ENCODE measurements around the gene KLHL3. TPM values are rescaled to one million over a fixed set of nuclear protein-coding genes. Genes with fewer than 3 reads are reported as not detected.

The KLHL3 gene
- total and polyA plus RNA-seq, 4 donors = 0.91 to 8.8 (median 3.7) TPM

DNA sequence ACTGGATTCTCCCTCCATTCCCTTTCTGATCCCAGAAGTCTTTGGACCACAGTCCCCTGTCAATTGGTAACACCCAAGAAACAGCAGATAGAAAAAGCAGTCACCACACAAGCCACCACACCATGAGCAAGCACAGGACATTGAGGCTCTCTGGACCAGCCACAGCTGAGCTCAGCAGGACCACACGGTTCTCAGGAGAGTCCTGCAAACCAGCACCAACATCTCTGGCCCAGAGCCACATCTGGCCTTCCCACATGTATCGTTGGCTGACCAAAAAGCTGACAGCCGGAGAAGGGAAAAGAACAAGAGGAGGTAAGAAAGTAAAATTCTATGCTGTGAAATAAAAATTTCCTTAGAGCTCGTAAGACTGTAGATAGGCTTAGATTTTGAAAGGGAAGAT, 56.7 kb downstream of the KLHL3 start:
- no peak for DNase-seq (ENCODE audit: low spot score)
- Histone ChIP-seq H3K4me1 (ENCODE audit: control insufficient read depth in 4 of 4, insufficient read depth in 4 of 4, low read length in 3 of 4) (no peaks in the 10 kb centered on the region), H3K4me3 (ENCODE audit: low read depth in 1 of 3, low read length in 3 of 3) (no peak overlapping the region), H3K27ac (ENCODE audit: low read depth in 1 of 2, low read length in 2 of 2) (no peak overlapping the region), H3K9ac (ENCODE audit: low read depth in 1 of 2, low read length in 2 of 2) (no peak overlapping the region), H3K9me3 (ENCODE audit: control insufficient read depth in 4 of 4, low read length in 3 of 4) (no peaks in the 10 kb centered on the region), H3K36me3 (ENCODE audit: control insufficient read depth in 4 of 4, insufficient read depth in 3 of 4, low read depth in 1 of 4, low read length in 3 of 4) (no peaks in the 10 kb centered on the region), H3K27me3 (ENCODE audit: control insufficient read depth in 4 of 4, insufficient read depth in 4 of 4, low read length in 3 of 4) (no peaks in the 10 kb centered on the region)
- WGBS = 85% methylated on average over 4 of the region's 4 CpGs
- TF ChIP-seq, protein P1, sequence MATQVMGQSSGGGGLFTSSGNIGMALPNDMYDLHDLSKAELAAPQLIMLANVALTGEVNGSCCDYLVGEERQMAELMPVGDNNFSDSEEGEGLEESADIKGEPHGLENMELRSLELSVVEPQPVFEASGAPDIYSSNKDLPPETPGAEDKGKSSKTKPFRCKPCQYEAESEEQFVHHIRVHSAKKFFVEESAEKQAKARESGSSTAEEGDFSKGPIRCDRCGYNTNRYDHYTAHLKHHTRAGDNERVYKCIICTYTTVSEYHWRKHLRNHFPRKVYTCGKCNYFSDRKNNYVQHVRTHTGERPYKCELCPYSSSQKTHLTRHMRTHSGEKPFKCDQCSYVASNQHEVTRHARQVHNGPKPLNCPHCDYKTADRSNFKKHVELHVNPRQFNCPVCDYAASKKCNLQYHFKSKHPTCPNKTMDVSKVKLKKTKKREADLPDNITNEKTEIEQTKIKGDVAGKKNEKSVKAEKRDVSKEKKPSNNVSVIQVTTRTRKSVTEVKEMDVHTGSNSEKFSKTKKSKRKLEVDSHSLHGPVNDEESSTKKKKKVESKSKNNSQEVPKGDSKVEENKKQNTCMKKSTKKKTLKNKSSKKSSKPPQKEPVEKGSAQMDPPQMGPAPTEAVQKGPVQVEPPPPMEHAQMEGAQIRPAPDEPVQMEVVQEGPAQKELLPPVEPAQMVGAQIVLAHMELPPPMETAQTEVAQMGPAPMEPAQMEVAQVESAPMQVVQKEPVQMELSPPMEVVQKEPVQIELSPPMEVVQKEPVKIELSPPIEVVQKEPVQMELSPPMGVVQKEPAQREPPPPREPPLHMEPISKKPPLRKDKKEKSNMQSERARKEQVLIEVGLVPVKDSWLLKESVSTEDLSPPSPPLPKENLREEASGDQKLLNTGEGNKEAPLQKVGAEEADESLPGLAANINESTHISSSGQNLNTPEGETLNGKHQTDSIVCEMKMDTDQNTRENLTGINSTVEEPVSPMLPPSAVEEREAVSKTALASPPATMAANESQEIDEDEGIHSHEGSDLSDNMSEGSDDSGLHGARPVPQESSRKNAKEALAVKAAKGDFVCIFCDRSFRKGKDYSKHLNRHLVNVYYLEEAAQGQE (IDR thresholded peaks at IDR 0.05) = no peak
- no peak for TF ChIP-seq RXRA (IDR thresholded peaks at IDR 0.05)
- TF ChIP-seq FOXA2 (IDR thresholded peaks at IDR 0.05) = no peak
- TF ChIP-seq NR2F2 (IDR thresholded peaks at IDR 0.05) = no peak
- no peak for TF ChIP-seq HNF4A (conservative IDR thresholded peaks at IDR 0.05)
- TF ChIP-seq RAD21 (IDR thresholded peaks at IDR 0.05) = no peak
- no peak for TF ChIP-seq YY1 (IDR thresholded peaks at IDR 0.05)
- TF ChIP-seq, protein P2, sequence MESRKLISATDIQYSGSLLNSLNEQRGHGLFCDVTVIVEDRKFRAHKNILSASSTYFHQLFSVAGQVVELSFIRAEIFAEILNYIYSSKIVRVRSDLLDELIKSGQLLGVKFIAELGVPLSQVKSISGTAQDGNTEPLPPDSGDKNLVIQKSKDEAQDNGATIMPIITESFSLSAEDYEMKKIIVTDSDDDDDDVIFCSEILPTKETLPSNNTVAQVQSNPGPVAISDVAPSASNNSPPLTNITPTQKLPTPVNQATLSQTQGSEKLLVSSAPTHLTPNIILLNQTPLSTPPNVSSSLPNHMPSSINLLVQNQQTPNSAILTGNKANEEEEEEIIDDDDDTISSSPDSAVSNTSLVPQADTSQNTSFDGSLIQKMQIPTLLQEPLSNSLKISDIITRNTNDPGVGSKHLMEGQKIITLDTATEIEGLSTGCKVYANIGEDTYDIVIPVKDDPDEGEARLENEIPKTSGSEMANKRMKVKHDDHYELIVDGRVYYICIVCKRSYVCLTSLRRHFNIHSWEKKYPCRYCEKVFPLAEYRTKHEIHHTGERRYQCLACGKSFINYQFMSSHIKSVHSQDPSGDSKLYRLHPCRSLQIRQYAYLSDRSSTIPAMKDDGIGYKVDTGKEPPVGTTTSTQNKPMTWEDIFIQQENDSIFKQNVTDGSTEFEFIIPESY (IDR thresholded peaks at IDR 0.05) = no peak
- no peak for TF ChIP-seq EGR1 (IDR thresholded peaks at IDR 0.05; ENCODE audit: low read depth in 2 of 2)
- no peak for TF ChIP-seq HNF4G (IDR thresholded peaks at IDR 0.05)
- TF ChIP-seq, protein P3, sequence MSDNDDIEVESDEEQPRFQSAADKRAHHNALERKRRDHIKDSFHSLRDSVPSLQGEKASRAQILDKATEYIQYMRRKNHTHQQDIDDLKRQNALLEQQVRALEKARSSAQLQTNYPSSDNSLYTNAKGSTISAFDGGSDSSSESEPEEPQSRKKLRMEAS (IDR thresholded peaks at IDR 0.05) = no peak
- TF ChIP-seq JUND (IDR thresholded peaks at IDR 0.05) = no peak
- TF ChIP-seq TAF1 (conservative IDR thresholded peaks at IDR 0.05) = no peak
- TF ChIP-seq, protein P4, sequence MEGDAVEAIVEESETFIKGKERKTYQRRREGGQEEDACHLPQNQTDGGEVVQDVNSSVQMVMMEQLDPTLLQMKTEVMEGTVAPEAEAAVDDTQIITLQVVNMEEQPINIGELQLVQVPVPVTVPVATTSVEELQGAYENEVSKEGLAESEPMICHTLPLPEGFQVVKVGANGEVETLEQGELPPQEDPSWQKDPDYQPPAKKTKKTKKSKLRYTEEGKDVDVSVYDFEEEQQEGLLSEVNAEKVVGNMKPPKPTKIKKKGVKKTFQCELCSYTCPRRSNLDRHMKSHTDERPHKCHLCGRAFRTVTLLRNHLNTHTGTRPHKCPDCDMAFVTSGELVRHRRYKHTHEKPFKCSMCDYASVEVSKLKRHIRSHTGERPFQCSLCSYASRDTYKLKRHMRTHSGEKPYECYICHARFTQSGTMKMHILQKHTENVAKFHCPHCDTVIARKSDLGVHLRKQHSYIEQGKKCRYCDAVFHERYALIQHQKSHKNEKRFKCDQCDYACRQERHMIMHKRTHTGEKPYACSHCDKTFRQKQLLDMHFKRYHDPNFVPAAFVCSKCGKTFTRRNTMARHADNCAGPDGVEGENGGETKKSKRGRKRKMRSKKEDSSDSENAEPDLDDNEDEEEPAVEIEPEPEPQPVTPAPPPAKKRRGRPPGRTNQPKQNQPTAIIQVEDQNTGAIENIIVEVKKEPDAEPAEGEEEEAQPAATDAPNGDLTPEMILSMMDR (IDR thresholded peaks at IDR 0.05; ENCODE audit: low read depth, low read length, missing input control) = no peak
- no peak for TF ChIP-seq SP1 (IDR thresholded peaks at IDR 0.05)
- TF ChIP-seq GABPA (IDR thresholded peaks at IDR 0.05 in 1 of 2, conservative IDR thresholded peaks at IDR 0.05 in 1 of 2) = no peak
- no peak for TF ChIP-seq FOXA1 (IDR thresholded peaks at IDR 0.05)
- TF ChIP-seq, protein P5, sequence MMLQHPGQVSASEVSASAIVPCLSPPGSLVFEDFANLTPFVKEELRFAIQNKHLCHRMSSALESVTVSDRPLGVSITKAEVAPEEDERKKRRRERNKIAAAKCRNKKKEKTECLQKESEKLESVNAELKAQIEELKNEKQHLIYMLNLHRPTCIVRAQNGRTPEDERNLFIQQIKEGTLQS (IDR thresholded peaks at IDR 0.05) = no peak

All from liver (tissue), 9 donors.